ENCODE data around the gene PES1. TPM values are rescaled to one million over a fixed set of nuclear protein-coding genes. Genes with fewer than 3 reads are reported as not detected.
"Not testable (repeated sequence)": the region's sequence is repeated elsewhere in the genome, so short reads cannot be mapped to it uniquely, and the experiment has no call there.

PES1 gene
- total RNA-seq, 1 donor from 2014 or later: 115 TPM

- Mint-ChIP-seq H3K9me3 (no peaks in the 10 kb centered on the region), H3K36me3 (ENCODE audit: low read depth) (no peaks in the 10 kb centered on the region), H3K27me3 (ENCODE audit: low read depth) (no peaks in the 10 kb centered on the region), H3K4me3 (no peak overlapping the region), H3K27ac (ENCODE audit: unreplicated experiment) (no peak overlapping the region), H3K4me1 (peaks cover 5% of the 10 kb centered on the region)
- DNase-seq (ENCODE audit: low read depth, low spot score): no peak
- TF ChIP-seq CTCF (conservative IDR thresholded peaks at IDR 0.05): no peak
These were observed 30.1 kb downstream of the PES1 start for GRCh38 chr22:30561402-30562189.

GRCh38 chr22:30560643-30561202, 31.0 kb downstream of the PES1 start:
- H3K4me3 Mint-ChIP-seq; H3K36me3 Mint-ChIP-seq (ENCODE audit: low read depth); H3K9me3 Mint-ChIP-seq; DNase-seq (ENCODE audit: low read depth, low spot score); H3K4me1 Mint-ChIP-seq; H3K27me3 Mint-ChIP-seq (ENCODE audit: low read depth): not testable (repeated sequence)
- H3K27ac Mint-ChIP-seq (ENCODE audit: unreplicated experiment): peak overlapping the region; percentile 67

GRCh38 chr22:30559889-30560288, 31.8 kb downstream of the PES1 start:
- Mint-ChIP-seq H3K36me3 (ENCODE audit: low read depth) (no peaks in the 10 kb centered on the region), H3K27me3 (ENCODE audit: low read depth) (no peaks in the 10 kb centered on the region), H3K27ac (ENCODE audit: unreplicated experiment) (peak overlapping the region; percentile 93), H3K4me3 (no peak overlapping the region), H3K4me1 (peaks cover 5% of the 10 kb centered on the region), H3K9me3 (no peaks in the 10 kb centered on the region)
- DNase-seq (ENCODE audit: low read depth, low spot score): no peak
- TF ChIP-seq CTCF (conservative IDR thresholded peaks at IDR 0.05): no peak

GRCh38 chr22:30557243-30557642, 34.5 kb downstream of the PES1 start:
- no peak for TF ChIP-seq CTCF (conservative IDR thresholded peaks at IDR 0.05)
- peaks cover 5% of the 10 kb centered on the region for H3K4me1 Mint-ChIP-seq
- no peak for DNase-seq (ENCODE audit: low read depth, low spot score)
- H3K27me3 Mint-ChIP-seq (ENCODE audit: low read depth): no peaks in the 10 kb centered on the region
- H3K36me3 Mint-ChIP-seq (ENCODE audit: low read depth): no peaks in the 10 kb centered on the region
- H3K27ac Mint-ChIP-seq (ENCODE audit: unreplicated experiment): no peak overlapping the region
- no peak overlapping the region for H3K4me3 Mint-ChIP-seq
- no peaks in the 10 kb centered on the region for H3K9me3 Mint-ChIP-seq

- Mint-ChIP-seq H3K9me3 (no peaks in the 10 kb centered on the region), H3K36me3 (ENCODE audit: low read depth) (no peaks in the 10 kb centered on the region), H3K27ac (ENCODE audit: unreplicated experiment) (no peak overlapping the region), H3K4me3 (no peak overlapping the region), H3K27me3 (ENCODE audit: low read depth) (no peaks in the 10 kb centered on the region), H3K4me1 (peaks cover 5% of the 10 kb centered on the region)
- TF ChIP-seq CTCF (conservative IDR thresholded peaks at IDR 0.05): no peak
- DNase-seq (ENCODE audit: low read depth, low spot score): no peak
These were observed 35.3 kb downstream of the PES1 start for GRCh38 chr22:30556388-30556787.

All from neural crest cell (in vitro differentiated cells).